Raji (cell line): ENCODE results near the gene FBRSL1.

Experiments
- POLR2A ChIP-seq: IDR thresholded peaks from 2 replicates; pipeline ENCODE4 v1.6.1; 2011; ENCODE audit warnings: low read depth, low read length, control low read depth; ENCODE audit not compliant: insufficient read depth

FBRSL1 gene

DNA sequence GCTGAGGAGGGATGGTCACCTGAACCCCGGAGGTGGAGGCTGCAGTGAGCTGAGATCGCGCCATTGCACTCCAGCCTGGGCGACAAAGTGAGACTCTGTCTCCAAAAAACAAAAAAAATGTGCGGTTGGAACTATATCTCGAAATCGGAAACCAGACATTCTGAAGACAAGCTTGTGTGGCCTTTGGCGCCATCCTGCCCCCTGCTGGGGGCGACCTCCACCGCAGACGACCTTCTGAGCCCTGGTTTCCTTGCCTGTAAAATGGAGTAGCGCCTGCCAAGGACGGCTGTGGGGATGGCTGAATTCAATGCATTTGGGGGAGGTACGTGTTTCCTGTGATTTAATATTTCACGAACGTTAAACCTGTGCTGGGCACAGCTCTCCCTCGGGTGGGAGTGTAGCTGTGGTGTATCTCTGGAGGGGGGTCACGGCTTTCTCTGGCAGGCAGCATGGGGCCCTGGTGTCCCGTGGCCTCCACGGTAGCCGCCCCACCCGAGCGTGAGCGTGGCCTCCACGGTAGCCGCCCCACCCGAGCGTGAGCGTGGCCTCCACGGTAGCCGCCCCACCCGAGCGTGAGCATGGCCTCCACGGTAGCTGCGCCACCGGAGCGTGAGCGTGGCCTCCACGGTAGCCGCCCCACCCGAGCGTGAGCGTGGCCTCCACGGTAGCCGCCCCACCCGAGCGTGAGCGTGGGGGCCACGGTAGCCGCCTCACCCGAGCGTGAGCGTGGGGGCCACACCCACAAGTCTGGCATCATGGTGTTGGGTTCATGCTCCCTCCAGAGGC lies 65.1 kb downstream of the FBRSL1 start:
- TF ChIP-seq POLR2A: no peak

DNA sequence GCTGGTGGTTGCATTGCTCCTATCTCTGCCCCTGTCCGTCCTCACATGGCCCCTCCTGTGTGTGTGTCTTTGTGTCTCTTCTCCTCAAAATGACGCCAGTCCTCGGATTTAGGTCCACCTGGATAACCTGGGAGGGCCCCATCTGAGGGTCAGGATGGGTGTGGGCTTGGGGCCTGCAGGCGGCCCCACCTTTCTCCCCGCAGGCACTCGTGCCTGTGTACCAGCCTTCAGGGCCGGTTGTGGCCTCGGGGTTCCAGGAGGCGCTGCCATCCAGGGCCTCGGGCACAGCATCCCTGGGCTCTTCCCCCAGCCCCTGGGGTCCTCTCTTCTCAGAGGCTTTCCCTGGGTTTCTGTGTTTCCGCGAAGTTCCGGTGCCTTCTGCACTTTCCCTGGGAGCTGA lies 65.7 kb downstream of the FBRSL1 start:
- TF ChIP-seq POLR2A: no peak

DNA sequence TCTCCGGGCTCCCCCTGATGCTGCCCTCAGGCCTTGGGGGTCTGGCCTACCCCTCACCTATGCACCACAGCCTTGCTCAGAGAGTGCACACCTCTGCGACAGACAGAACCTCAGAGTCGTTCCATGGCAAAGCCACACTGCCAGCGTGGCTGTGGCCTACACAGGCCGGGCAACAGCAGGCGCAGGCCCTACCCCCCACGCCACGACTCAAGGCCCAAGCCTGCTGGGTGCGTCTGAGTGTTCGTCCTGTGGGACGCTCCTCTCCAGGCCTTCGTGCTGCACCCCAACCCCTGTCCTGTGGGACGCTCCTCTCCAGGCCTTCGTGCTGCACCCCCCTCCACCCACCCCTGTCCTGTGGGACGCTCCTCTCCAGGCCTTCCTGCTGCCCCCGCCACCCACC lies 66.3 kb downstream of the FBRSL1 start:
- TF ChIP-seq POLR2A: no peak

DNA sequence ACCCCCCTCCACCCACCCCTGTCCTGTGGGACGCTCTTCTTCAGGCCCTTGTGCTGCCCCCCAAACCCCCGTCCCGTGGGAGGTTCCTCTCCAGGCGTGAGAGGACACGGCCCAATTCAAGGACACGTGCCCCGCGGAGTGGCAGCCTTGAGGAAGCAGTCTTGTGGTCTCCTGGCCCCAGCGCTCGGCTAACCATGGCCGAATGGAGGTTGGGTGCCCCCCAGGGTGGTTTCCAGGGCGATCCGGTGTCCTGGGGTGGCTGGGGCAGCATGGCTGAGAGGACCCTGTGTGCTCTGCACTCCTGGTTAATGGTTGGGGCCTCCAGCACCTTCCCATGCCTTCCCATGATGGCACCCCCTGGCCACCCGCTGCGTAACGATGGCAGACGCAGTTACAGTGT lies 66.8 kb downstream of the FBRSL1 start:
- TF ChIP-seq POLR2A: no peak

DNA sequence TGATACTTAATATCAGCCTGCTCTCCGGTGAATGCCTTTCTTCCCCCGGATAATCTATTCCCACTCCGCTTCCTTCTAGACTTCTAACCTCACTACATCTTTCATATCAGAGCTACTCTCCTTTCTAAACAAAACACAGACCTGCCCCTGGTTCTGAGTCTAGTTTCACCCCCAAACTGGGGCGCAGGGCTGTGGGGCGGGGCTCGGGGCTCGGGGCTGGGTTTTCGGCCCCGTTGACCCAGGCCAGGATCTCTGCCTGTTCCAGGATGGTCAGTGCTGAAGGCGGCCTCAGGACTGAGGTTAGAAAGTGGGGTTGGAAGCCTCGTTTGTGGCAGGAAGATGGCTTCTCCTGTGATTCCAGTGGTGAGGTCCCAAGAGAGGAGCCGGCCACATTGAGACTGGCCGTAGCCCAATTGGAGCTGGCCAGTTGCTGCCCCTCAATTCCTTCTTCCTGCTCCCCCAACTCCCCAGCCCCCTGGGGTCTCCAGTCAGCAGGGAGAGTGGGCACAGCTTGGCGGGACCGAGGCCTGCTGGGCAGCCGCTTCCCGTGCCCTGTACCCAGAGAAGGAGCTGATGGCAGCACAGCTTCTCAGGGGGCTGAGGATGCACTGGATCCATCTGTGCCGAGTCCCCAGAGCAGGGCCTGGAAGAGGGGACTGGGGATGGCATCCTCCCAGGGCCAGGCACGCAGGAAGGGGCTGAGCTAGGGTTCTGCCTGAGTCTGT lies 67.5 kb downstream of the FBRSL1 start:
- no peak for TF ChIP-seq POLR2A

DNA sequence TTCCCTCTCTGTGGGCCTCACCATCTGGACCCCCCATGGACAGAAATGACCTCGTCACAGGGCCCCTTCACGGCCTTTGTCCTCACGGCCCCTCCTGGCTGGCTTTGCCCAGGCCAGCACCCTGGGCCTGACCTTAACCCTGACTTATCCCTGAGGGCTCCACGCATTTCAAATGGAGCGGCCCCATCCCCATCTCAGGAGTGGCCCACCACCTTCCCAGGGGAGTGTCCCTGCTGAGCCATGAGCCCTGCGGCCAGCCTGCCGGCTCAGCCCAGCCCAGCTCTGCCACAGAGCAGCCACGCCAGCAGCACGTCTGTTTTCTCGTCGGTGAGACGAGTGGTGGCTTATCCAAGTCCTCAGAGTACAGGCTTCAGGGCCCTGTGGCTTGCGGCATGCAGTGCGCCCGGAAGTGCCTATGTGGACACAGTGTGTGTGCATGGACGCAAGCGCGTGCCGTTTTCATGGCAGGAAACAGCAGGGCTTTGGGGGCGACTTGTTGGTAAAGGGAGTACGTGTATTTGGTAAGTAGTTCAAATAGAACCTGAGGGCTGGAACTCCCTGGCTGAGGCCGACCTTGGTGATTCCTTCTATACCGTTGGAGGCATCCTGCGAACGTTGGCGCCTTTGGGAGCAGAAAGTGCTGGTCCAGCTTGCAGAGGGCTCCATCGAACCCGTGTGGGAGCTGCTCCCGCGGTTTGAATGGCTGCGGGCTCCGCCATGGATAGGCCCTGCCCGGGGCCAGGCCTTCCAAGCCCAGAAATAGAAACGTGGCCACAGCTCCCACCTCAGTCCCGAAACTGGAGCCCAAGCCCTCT lies 68.3 kb downstream of the FBRSL1 start:
- TF ChIP-seq POLR2A: no peak

DNA sequence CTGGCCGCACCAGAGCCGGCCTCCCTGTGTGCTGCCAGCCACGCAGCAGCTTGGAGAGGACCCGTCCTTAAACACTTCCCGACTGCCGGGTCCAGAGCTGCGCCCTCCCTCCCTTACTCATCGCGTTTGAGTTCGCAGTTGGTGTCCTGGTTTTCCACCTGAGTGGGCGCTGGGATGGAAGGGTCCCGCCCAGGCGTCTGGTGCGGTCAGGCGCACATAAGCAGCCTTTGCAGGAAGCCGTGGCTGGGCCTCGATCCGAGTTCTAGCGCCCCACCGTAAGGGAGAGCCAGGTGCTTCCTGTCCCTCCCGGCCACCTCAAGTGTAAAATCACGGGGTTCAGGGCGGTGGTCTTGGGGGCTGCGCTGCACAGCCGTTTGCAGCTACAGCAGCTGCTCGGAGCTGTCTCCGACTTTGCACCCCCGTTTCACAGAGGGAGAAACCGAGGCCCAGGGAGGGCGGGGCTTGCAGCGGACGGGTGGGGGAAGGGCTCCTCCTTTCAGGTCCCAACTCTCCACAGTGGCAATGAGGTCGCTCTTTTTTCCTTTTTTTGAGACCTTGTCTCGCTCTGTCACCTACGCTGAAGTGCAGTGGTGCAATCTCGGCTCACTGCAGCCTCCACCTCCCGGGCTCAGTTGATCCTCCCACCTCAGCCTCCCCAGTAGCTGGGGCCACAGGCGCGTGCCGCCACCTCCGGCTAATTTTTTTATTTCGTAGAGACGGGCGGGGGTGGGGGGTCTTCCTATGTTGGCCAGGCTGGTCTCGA lies 69.1 kb downstream of the FBRSL1 start:
- TF ChIP-seq POLR2A: no peak

DNA sequence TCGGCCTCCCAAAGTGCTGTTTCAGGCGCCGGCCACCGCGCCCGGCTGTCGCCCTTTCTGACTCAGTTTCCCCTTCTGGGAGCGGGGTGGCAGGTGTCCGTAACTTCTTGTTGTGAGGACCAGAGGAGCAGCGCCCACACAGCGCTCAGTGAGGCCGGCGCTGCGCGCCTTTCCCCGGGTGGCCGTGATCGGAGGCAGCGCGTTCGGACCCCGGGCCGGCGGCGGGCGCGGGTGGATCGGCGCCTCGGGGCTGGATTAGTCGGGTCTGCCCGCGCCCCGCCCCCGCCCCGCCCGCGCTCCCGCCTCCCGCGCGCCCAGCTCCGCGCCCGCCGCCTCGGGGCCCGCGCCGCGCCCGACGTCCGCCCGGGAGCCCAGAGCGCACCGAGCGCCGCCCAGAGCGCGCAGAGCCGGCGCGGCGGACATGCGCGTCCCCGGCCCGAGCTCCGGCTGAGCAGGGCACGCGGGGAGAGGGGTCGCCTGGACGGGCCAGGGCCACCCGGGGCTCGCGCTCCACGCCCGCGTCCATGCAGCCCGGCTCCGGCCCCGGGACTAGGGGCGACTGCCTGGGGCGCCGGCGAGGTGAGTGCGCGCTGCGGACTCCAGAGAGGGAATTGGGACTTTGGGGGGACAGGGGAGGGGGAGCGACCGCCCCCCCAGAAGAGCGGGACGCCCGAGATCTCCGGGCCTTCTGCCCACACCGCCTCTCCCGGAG lies 69.9 kb downstream of the FBRSL1 start:
- peak; percentile 54 for TF ChIP-seq POLR2A

DNA sequence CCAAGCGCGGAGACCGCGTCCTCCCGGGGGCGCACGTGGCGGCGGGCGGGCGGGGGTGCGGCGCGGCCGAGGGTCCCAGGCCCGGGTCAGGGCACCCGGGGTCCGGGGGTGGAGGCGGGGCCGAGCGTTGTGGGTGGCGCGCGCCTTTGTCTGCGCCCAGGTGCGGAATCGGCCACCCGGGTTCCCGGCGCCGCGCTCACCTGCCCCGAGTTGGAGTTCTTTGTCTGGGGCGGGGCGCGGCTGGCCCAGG lies 70.3 kb downstream of the FBRSL1 start:
- TF ChIP-seq POLR2A: no peak; the same call in 1 of the 2 replicates

DNA sequence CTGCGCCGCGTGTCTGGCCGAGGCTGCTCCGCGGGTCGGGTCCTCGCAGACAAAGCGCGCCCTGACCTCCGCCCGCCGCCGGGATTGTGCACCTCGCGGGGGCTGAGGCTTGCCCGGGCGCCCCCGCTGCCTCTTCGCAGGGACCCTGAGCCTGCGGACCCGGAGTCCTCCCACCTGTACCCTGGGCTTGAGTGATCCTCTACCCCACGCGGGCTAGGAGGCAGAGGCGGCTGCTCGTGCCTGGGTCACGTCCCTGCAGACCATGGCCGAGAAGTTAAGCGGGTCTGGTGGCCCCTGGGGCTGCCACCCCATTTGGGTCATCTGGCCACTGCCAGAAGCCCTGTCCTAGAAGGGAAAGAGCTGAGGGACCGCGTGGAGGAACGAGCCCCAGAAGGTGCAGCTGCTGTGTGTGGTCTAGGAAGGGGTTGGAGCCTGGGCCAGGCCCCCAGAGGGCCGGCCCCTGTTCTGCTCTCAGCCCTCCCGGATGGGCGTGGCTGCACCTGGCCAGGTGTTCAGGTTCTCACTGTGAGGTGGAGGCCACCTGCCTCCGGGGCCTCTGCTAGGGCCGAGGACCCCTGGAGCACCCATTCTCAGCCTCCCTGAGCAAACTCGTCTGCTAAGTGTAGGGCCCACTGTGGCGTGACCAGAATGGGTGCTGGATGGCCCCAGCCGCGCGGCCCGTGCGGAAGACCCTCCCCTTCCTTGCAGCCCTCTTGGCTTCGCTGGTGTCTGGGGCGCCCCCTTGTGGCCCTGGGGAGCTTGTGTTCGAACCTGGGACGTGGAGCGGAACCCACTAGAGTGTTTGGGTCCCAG lies 70.9 kb downstream of the FBRSL1 start:
- peak; percentile 48 for TF ChIP-seq POLR2A
